ENCODE measurements around the gene NPSR1.
A peak's percentile ranks its signal among the peaks of the same experiment; 100 is the strongest.

The NPSR1 gene

DNA sequence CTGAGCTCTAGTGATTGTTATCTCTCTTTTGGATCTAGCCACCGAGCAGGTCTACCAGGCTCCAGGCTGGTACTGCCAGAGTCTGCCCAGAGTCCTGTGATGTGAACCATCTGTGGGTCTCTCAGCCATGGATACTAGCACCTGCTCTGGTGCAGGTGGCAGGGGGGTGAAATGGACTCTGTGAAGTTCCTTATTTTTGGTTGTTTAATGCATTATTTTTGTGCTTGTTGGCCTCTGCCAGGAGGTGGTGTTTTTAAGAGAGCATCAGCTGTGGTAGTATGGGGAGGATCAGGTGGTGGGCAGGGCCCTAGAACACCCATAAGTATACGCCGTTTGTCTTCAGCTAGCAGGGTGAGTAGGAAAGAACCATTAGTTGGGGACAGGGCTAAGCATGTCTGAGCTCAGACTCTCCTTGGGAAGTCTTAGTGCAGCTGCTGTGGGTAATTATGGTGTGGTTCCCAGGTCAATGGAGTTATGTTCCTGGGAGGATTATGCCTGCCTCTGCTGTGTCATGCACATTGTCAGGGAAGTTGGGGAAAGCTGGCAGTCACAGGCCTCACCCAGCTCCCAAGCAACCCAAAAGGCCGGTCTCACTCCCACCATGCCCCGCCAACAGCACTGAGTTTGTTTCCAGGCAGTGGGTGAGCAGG, 81.8 kb downstream of the NPSR1 start:
- peaks cover 3% of the 10 kb centered on the region for H3K36me3 Mint-ChIP-seq (ENCODE audit: low read depth)
- TF ChIP-seq, protein P1, sequence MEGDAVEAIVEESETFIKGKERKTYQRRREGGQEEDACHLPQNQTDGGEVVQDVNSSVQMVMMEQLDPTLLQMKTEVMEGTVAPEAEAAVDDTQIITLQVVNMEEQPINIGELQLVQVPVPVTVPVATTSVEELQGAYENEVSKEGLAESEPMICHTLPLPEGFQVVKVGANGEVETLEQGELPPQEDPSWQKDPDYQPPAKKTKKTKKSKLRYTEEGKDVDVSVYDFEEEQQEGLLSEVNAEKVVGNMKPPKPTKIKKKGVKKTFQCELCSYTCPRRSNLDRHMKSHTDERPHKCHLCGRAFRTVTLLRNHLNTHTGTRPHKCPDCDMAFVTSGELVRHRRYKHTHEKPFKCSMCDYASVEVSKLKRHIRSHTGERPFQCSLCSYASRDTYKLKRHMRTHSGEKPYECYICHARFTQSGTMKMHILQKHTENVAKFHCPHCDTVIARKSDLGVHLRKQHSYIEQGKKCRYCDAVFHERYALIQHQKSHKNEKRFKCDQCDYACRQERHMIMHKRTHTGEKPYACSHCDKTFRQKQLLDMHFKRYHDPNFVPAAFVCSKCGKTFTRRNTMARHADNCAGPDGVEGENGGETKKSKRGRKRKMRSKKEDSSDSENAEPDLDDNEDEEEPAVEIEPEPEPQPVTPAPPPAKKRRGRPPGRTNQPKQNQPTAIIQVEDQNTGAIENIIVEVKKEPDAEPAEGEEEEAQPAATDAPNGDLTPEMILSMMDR (IDR thresholded peaks at IDR 0.05; ENCODE audit: unreplicated experiment in 3 of 3) = no peak
- H3K4me1 Mint-ChIP-seq = no peaks in the 10 kb centered on the region

DNA sequence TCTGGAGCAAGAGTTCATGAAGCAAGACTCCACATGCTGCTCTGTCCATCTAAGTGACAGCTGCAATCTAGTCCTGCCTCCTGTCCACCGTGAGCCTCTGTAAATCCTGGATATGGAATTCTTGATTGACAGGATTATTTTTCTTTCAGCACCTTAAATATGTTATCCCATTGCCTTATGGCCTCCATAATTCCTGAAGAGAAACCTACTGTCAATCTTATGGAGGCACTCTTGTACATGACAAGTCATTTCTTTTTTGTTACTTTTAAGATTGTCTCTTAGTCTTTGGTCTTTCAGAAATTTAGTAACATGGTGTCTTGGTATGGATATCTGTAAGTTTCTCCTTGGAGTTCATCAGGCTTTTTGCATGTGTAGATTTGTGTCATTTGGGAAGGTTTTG, 82.8 kb downstream of the NPSR1 start:
- Mint-ChIP-seq H3K36me3 (ENCODE audit: low read depth) (peaks cover 3% of the 10 kb centered on the region), H3K4me3 (no peak overlapping the region), H3K4me1 (no peaks in the 10 kb centered on the region), H3K9me3 (peaks cover 20% of the 10 kb centered on the region), H3K27me3 (ENCODE audit: low read depth) (no peaks in the 10 kb centered on the region), H3K27ac (no peak overlapping the region)
- TF ChIP-seq, protein P1 (IDR thresholded peaks at IDR 0.05; ENCODE audit: unreplicated experiment in 3 of 3) = no peak

More for the DNA sequence above, 81.8 kb downstream of the NPSR1 start:
- Mint-ChIP-seq H3K9me3 (peaks cover 20% of the 10 kb centered on the region), H3K4me3 (no peak overlapping the region), H3K27me3 (ENCODE audit: low read depth) (no peaks in the 10 kb centered on the region), H3K27ac (no peak overlapping the region)

DNA sequence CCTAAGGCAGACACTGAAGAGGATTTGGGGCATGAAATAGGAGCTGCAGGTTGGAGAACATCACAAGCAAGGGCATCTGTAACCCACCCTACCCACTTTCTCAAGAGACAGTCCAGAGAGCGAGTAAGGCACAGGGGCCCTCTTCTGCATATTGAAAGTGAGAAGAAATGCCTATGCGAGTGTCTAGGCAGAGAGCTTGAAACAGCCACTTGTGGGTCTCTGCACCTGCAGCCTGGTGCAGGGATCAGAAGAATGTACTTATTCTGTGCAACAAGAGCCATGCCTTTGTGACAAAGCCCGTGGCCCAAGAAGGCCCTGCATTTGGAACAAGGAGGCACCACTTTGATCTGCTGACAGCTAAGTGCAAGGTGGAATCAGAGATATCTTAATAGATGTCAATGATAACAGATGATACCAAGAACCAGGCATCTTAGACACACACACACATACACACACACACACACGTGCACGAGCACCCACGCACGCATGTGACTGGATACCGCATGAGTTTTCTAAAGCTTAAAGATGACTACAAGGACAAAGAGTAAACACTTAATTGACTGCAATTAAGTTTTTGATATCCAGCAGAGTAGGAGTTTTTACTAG, 89.3 kb downstream of the NPSR1 start:
- Mint-ChIP-seq H3K27ac (peak overlapping the region in 1 of 3 experiments; percentile 76), H3K4me3 (no peak overlapping the region), H3K4me1 (peaks cover 13% of the 10 kb centered on the region), H3K36me3 (ENCODE audit: low read depth) (peaks cover 2% of the 10 kb centered on the region), H3K9me3 (peaks cover 10% of the 10 kb centered on the region), H3K27me3 (ENCODE audit: low read depth) (no peaks in the 10 kb centered on the region)
- TF ChIP-seq, protein P1 (IDR thresholded peaks at IDR 0.05; ENCODE audit: unreplicated experiment in 3 of 3) = no peak

DNA sequence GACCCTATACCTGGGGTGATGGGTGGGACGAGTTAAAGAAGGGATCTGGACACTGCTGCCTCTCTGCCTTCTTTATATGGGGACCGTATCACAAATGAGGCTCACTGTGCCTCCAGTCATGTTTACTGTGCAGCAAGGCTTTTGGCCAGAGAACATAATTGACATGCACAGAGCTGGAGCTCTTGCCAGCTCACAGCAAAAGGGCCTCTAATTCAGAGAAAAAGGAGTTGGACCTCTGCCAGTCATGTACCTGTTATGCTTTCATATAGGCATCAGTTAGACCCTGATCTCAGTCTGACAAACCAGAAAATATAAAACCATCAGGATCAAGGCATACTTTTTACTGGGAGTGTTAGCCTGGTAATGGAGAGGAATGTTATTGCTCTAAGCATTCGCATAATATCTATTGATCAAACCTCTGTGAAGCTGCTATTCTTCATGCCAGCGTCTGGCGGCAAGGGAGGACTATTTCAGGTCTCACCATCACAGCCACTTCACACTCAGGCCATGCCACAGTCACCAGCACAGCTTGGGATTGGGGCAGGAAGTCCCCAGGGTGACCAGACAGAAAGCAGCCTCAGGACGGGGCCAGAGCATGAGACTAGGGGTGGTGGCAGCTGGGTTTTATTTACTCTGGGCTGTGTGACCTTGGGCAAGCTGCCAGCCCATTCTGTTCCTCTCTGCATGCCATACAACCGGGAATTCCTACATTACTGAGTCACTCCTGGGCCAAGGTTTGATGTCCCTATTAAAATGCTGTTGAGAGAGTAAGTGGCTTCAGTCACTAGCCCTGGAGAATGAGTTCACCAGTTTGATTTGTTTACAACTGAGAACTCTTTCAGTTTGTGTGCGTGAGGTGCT, 90.1 kb downstream of the NPSR1 start:
- H3K4me3 Mint-ChIP-seq = no peak overlapping the region
- H3K27me3 Mint-ChIP-seq (ENCODE audit: low read depth) = no peaks in the 10 kb centered on the region
- H3K27ac Mint-ChIP-seq = peak overlapping the region; percentile 73 to 77 (median 76)
- H3K9me3 Mint-ChIP-seq = peaks cover 3% of the 10 kb centered on the region
- TF ChIP-seq, protein P1 (IDR thresholded peaks at IDR 0.05; ENCODE audit: unreplicated experiment in 3 of 3) = no peak
- no peaks in the 10 kb centered on the region for H3K36me3 Mint-ChIP-seq (ENCODE audit: low read depth)
- peaks cover 13% of the 10 kb centered on the region for H3K4me1 Mint-ChIP-seq

DNA sequence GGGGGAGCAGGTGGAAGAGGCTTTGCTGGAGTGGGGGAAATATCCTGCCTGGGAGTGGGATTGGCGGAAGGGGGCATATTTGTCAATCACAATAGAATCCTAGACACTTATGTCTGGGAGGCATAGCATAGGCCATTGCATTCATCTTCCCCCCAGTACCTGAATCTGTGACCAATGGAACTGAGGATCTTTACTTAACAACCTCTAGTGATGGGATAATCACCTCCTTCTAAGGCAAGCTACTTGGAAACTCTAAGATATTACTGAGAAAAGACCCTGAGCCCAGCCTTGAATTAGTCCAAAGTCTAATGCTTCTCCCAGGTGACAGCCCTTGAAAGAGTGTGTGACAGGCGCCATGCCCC, 90.7 kb downstream of the NPSR1 start:
- Mint-ChIP-seq H3K27ac (peak overlapping the region; percentile 73 to 77 (median 76)), H3K4me3 (no peak overlapping the region), H3K27me3 (ENCODE audit: low read depth) (no peaks in the 10 kb centered on the region), H3K36me3 (ENCODE audit: low read depth) (no peaks in the 10 kb centered on the region), H3K9me3 (no peaks in the 10 kb centered on the region), H3K4me1 (peaks cover 13% of the 10 kb centered on the region)
- TF ChIP-seq, protein P1 (IDR thresholded peaks at IDR 0.05; ENCODE audit: unreplicated experiment in 3 of 3) = no peak

Measured in nephron (organoid).